Smooth muscle cell of the coronary artery (primary cell): ENCODE data around the gene ME3. TPM values are rescaled to one million over a fixed set of nuclear protein-coding genes. Genes with fewer than 3 reads are reported as not detected.

Experiments used
- total RNA-seq: library from RNA; depleted of rRNA; stranded (reverse); fragments of >200 nt; gene quantifications from 2 replicates; pipeline ENCODE4 v1.2.3, GENCODE V29; 2014; ENCODE audit warnings: low replicate concordance

The ME3 gene
- 41.2 and 55.0 TPM in 2 replicates for total RNA-seq

GRCh38 chr11:86672007-86672621 is at the start of gene ME3:
Gene ME3 (minus strand): TSS chr11:86672616.

Other genes starting within 250 kb of the ME3 start
- gene PRSS23, start 127.9 kb upstream of the ME3 start, total RNA-seq: 262 and 373 TPM in 2 replicates